ENCODE measurements around the gene AP1M2. TPM values are rescaled to one million over a fixed set of nuclear protein-coding genes. Genes with fewer than 3 reads are reported as not detected.

The AP1M2 gene
- total RNA-seq, 1 experiment from 2014 or later, result 10.1 TPM

DNA sequence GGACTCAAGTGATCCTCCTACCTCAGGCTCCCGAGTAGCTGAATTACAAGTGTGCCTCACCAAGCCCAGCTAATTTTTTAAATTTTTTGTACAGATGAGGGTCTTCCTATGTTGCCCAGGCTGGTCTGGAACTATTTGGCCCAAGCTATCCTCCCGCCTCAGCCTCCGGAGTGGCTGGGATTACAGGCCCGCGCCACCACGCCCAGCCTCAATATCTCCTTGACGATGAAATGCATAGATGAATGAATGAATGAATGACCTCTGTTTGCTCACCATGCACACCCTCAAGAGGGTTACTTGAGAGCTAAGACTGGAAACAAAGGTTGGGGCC, 14.9 kb upstream of the AP1M2 start:
- H3K36me3 ChIP-seq (ENCODE audit: control insufficient read depth, insufficient read depth, low read length), result no peaks in the 10 kb centered on the region
- no peaks in the 10 kb centered on the region for H3K9me3 ChIP-seq (ENCODE audit: control insufficient read depth, insufficient read depth, low read depth, low read length)
- POLR2A ChIA-PET, result interaction anchor here (0.5 to 0.7 kb wide), 5 partner anchors 21 to 474 kb away, joined by 3 to 11 read pairs (median 5); no protein-coding TSS in a partner anchor
- no peak overlapping the region for H3K27ac ChIP-seq (ENCODE audit: low read length)
- BruUV-seq (replicated peaks), result no TSS peak
- TF ChIP-seq, protein P1, sequence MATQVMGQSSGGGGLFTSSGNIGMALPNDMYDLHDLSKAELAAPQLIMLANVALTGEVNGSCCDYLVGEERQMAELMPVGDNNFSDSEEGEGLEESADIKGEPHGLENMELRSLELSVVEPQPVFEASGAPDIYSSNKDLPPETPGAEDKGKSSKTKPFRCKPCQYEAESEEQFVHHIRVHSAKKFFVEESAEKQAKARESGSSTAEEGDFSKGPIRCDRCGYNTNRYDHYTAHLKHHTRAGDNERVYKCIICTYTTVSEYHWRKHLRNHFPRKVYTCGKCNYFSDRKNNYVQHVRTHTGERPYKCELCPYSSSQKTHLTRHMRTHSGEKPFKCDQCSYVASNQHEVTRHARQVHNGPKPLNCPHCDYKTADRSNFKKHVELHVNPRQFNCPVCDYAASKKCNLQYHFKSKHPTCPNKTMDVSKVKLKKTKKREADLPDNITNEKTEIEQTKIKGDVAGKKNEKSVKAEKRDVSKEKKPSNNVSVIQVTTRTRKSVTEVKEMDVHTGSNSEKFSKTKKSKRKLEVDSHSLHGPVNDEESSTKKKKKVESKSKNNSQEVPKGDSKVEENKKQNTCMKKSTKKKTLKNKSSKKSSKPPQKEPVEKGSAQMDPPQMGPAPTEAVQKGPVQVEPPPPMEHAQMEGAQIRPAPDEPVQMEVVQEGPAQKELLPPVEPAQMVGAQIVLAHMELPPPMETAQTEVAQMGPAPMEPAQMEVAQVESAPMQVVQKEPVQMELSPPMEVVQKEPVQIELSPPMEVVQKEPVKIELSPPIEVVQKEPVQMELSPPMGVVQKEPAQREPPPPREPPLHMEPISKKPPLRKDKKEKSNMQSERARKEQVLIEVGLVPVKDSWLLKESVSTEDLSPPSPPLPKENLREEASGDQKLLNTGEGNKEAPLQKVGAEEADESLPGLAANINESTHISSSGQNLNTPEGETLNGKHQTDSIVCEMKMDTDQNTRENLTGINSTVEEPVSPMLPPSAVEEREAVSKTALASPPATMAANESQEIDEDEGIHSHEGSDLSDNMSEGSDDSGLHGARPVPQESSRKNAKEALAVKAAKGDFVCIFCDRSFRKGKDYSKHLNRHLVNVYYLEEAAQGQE (IDR thresholded peaks at IDR 0.05; ENCODE audit: insufficient read depth in 1 of 2, low read depth in 2 of 2, low read length in 1 of 2), result no peak
- TF ChIP-seq TCF7L2 (IDR thresholded peaks at IDR 0.05; ENCODE audit: low read depth, low read length) (no peak), POLR2AphosphoS5 (IDR thresholded peaks at IDR 0.05; ENCODE audit: low read depth, low read length) (no peak), SIN3A (IDR thresholded peaks at IDR 0.05; ENCODE audit: borderline replicate concordance, insufficient read depth, low read depth, low read length) (no peak)
- TF ChIP-seq, protein P2, sequence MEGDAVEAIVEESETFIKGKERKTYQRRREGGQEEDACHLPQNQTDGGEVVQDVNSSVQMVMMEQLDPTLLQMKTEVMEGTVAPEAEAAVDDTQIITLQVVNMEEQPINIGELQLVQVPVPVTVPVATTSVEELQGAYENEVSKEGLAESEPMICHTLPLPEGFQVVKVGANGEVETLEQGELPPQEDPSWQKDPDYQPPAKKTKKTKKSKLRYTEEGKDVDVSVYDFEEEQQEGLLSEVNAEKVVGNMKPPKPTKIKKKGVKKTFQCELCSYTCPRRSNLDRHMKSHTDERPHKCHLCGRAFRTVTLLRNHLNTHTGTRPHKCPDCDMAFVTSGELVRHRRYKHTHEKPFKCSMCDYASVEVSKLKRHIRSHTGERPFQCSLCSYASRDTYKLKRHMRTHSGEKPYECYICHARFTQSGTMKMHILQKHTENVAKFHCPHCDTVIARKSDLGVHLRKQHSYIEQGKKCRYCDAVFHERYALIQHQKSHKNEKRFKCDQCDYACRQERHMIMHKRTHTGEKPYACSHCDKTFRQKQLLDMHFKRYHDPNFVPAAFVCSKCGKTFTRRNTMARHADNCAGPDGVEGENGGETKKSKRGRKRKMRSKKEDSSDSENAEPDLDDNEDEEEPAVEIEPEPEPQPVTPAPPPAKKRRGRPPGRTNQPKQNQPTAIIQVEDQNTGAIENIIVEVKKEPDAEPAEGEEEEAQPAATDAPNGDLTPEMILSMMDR (IDR thresholded peaks at IDR 0.05), result no peak
- H3K27me3 ChIP-seq (ENCODE audit: control insufficient read depth, insufficient read depth, low read length), result no peaks in the 10 kb centered on the region
- intact Hi-C loops (cut with micrococcal nuclease; ENCODE audit: unreplicated experiment), result no loop called here
- CTCF ChIA-PET, result interaction anchor here (0.8 kb wide), 1 partner anchor 43 kb away, joined by 13 read pairs; no protein-coding TSS in a partner anchor
- peaks cover 16% of the 10 kb centered on the region for H3K4me1 ChIP-seq (ENCODE audit: control insufficient read depth, insufficient read depth, low read length)
- DNase-seq (ENCODE audit: low read depth, low spot score) (no peak), ATAC-seq (no peak)
- in situ Hi-C loops (cut with HindIII; ENCODE audit: low pct_unique_long_range_greater_than_20kb, low sequenced_read_pairs), result no loop called here
- no peak overlapping the region; a peak in 2 of 4 replicates for H3K4me3 ChIP-seq (ENCODE audit: low read depth in 2 of 2, low read length in 2 of 2)

DNA sequence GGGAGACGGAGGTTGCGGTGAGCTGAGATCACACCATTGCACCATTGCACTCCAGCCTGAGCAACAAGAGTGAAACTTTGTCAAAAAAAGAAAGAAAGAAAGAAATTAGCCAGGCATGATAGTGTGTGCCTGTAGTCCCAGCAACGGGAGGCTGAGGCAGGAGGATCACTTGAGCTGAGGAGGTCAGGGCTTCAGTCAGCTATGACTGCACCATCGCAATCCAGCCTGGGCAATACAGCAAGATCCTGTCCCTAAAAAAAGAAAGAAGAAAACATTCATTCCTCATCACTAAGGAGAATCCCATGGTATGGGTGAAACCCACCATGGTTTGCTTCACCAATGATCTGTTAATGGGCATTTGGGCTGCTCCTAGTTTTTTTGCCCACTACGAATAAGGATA, 13.0 kb upstream of the AP1M2 start:
- DNase-seq (ENCODE audit: low read depth, low spot score) (no peak), ATAC-seq (no peak)
- peaks cover 16% of the 10 kb centered on the region for H3K4me1 ChIP-seq (ENCODE audit: control insufficient read depth, insufficient read depth, low read length)
- CTCF ChIA-PET, result no interaction called here
- no peaks in the 10 kb centered on the region for H3K27me3 ChIP-seq (ENCODE audit: control insufficient read depth, insufficient read depth, low read length)
- no TSS peak for BruUV-seq (replicated peaks)
- in situ Hi-C loops (cut with HindIII; ENCODE audit: low pct_unique_long_range_greater_than_20kb, low sequenced_read_pairs), result no loop called here
- intact Hi-C loops (cut with micrococcal nuclease; ENCODE audit: unreplicated experiment), result no loop called here
- H3K9me3 ChIP-seq (ENCODE audit: control insufficient read depth, insufficient read depth, low read depth, low read length), result no peaks in the 10 kb centered on the region
- H3K27ac ChIP-seq (ENCODE audit: low read length), result no peak overlapping the region
- TF ChIP-seq, protein P1 (IDR thresholded peaks at IDR 0.05; ENCODE audit: insufficient read depth in 1 of 2, low read depth in 2 of 2, low read length in 1 of 2), result no peak
- TF ChIP-seq SIN3A (IDR thresholded peaks at IDR 0.05; ENCODE audit: borderline replicate concordance, insufficient read depth, low read depth, low read length) (no peak), TCF7L2 (IDR thresholded peaks at IDR 0.05; ENCODE audit: low read depth, low read length) (no peak)
- POLR2A ChIA-PET, result no interaction called here
- H3K4me3 ChIP-seq (ENCODE audit: low read depth in 2 of 2, low read length in 2 of 2), result no peak overlapping the region
- no peaks in the 10 kb centered on the region for H3K36me3 ChIP-seq (ENCODE audit: control insufficient read depth, insufficient read depth, low read length)
